Left cardiac atrium (tissue), 4 donors: ENCODE results near the gene TUBB4B. TPM values are rescaled to one million over a fixed set of nuclear protein-coding genes. Genes with fewer than 3 reads are reported as not detected.
A peak's percentile ranks its signal among the peaks of the same experiment; 100 is the strongest.

Source experiments
- ATAC-seq, 2 donors: fragments of 200-7000 bp; cut with Tn5 transposase; one replicate each; pipeline ENCODE4 v1.9.1; 2020; ENCODE audit warnings: mild to moderate bottlenecking in 2 of 2, moderate library complexity in 2 of 2
- DNase-seq: peaks from one replicate; pipeline ENCODE4 v3.0.0-alpha.2; 2020
- intact Hi-C, 2 donors: fragments of 100-400 bp; cut with DNase I; formaldehyde crosslinking; loops; one replicate each; pipeline versions ENCODE4 v1.14.1 to v1.15.1; 2022 to 2023
- total RNA-seq, 2 donors: library from RNA; stranded (reverse); fragmentation: NEBNext Ultra II Directional; extraction: Animal tissue kit (Norgen Biotek cat#: 25700); gene quantifications; one replicate each; pipeline ENCODE4 v1.2.1, GENCODE V29; 2021
- donor health status: DM: no; HTN: yes; CAD: no.
- donor health status: DM: no; HTN: yes; CAD: no; lungs with severe emphysema.
- donor health status: DM: yes; HTN: yes; CAD: no.
- donor health status: Dilated cardiomyopathy.

TUBB4B gene
- total RNA-seq, 2 donors from 2014 or later = 324 to 437 TPM

GRCh38 chr9:137244486-137245449, 3.7 kb downstream of the TUBB4B start:
- DNase-seq = no peak
- intact Hi-C loops = no loop called here
- ATAC-seq = no peak

- no peak for DNase-seq
- ATAC-seq = no peak
- intact Hi-C loops = no loop called here
These were observed 4.6 kb downstream of the TUBB4B start for GRCh38 chr9:137245450-137246421.

- ATAC-seq (no peak), DNase-seq (no peak)
- intact Hi-C loops = no loop called here
These were observed 6.2 kb downstream of the TUBB4B start for GRCh38 chr9:137247135-137247915.

GRCh38 chr9:137247916-137248175, 6.8 kb downstream of the TUBB4B start:
- no peak for DNase-seq
- ATAC-seq = no peak
- intact Hi-C loops = no loop called here

- ATAC-seq (peak in 1 of 2 donors; percentile 5), DNase-seq (no peak)
These were observed 9.5 kb downstream of the TUBB4B start for GRCh38 chr9:137250329-137251193.

GRCh38 chr9:137251194-137251461, 10.0 kb downstream of the TUBB4B start, which contains the start of gene STPG3:
TSS of gene STPG3 (plus strand) at chr9:137251286. CDS start at chr9:137251287, 1 bp downstream.
- ATAC-seq = no peak
- DNase-seq = no peak
- intact Hi-C loops = no loop called here

More at GRCh38 chr9:137250329-137251193, 9.5 kb downstream of the TUBB4B start:
- intact Hi-C loops = no loop called here

- intact Hi-C loops = no loop called here
- DNase-seq = no peak
- no peak for ATAC-seq
These were observed 10.6 kb downstream of the TUBB4B start for GRCh38 chr9:137251490-137252268.

- intact Hi-C loops = no loop called here
- ATAC-seq (no peak), DNase-seq (no peak)
These were observed 11.7 kb downstream of the TUBB4B start for GRCh38 chr9:137252555-137253506.

GRCh38 chr9:137253717-137254623, 12.9 kb downstream of the TUBB4B start:
- DNase-seq (no peak), ATAC-seq (peak in 1 of 2 donors; percentile 0)
- intact Hi-C loops = no loop called here

- ATAC-seq = peak; percentile 90 to 94
- intact Hi-C loops = no loop called here
- DNase-seq = peak; percentile 94
These were observed 13.7 kb downstream of the TUBB4B start, which contains the start of gene NELFB for GRCh38 chr9:137254624-137255447. TSS of gene NELFB (plus strand) at chr9:137255327.

- ATAC-seq = peak; percentile 6 to 33
- DNase-seq = no peak
- intact Hi-C loops = no loop called here
These were observed 14.5 kb downstream of the TUBB4B start for GRCh38 chr9:137255448-137256114.

- DNase-seq (no peak), ATAC-seq (no peak)
- intact Hi-C loops = no loop called here
These were observed 15.3 kb downstream of the TUBB4B start for GRCh38 chr9:137256362-137256761.

GRCh38 chr9:137256856-137257255, 15.8 kb downstream of the TUBB4B start:
- ATAC-seq (no peak), DNase-seq (no peak)
- intact Hi-C loops = no loop called here
